ENCODE results near the gene PDE11A.

PDE11A gene

GRCh38 chr2:177586154-177586553, 486.4 kb downstream of the PDE11A start:
- no peak for DNase-seq
- intact Hi-C loops (cut with DNase I) = no loop called here

GRCh38 chr2:177585234-177585863, 487.2 kb downstream of the PDE11A start:
- intact Hi-C loops (cut with DNase I) = no loop called here
- peak in 8 of 42 donors; percentile 2 to 39 (median 16) for DNase-seq

- intact Hi-C loops (cut with DNase I) = no loop called here
- DNase-seq = no peak
These were observed 488.4 kb downstream of the PDE11A start for GRCh38 chr2:177584030-177584692.

GRCh38 chr2:177582000-177582399, 490.6 kb downstream of the PDE11A start:
- DNase-seq = no peak
- intact Hi-C loops (cut with DNase I) = no loop called here

- DNase-seq = no peak
- intact Hi-C loops (cut with DNase I) = no loop called here
These were observed 493.0 kb downstream of the PDE11A start for GRCh38 chr2:177579486-177580036.

GRCh38 chr2:177578454-177578853, 494.1 kb downstream of the PDE11A start:
- DNase-seq = no peak
- intact Hi-C loops (cut with DNase I) = no loop called here

GRCh38 chr2:177577075-177577474, 495.5 kb downstream of the PDE11A start:
- no peak for DNase-seq
- intact Hi-C loops (cut with DNase I) = no loop called here

- no peak for DNase-seq
- intact Hi-C loops (cut with DNase I) = no loop called here
These were observed 497.2 kb downstream of the PDE11A start for GRCh38 chr2:177575358-177575757.

GRCh38 chr2:177574356-177574755, 498.2 kb downstream of the PDE11A start:
- DNase-seq = no peak
- intact Hi-C loops (cut with DNase I) = no loop called here

All from head of caudate nucleus (tissue), 42 donors.